Brain microvascular endothelial cell (primary cell): ENCODE results near the gene ZBTB20.

Source experiments
- DNase-seq: peaks from one replicate; pipeline ENCODE4 v3.0.0-alpha.2; 2020
- H3K27ac ChIP-seq: fragments of 250-450 bp; sonication (Bioruptor Pico); 2 replicates; pipeline ENCODE4 v1.5.1; 2020; ENCODE audit warnings: mild to moderate bottlenecking, moderate library complexity
- H3K27me3 ChIP-seq: fragments of 250-450 bp; sonication (Bioruptor Pico); replicated peaks from 2 replicates; pipeline ENCODE4 v1.5.1; 2020; ENCODE audit warnings: mild to moderate bottlenecking
- H3K36me3 ChIP-seq: fragments of 250-450 bp; sonication (Bioruptor Pico); replicated peaks from 2 replicates; pipeline ENCODE4 v1.5.1; 2020; ENCODE audit warnings: mild to moderate bottlenecking
- H3K4me3 ChIP-seq: 2 replicates; pipeline ENCODE4 v1.5.1; 2011; ENCODE audit warnings: low read depth, mild to moderate bottlenecking, control low read depth, low read length, moderate library complexity
- CTCF ChIP-seq: IDR thresholded peaks from 2 replicates; pipeline ENCODE4 v1.5.1; 2011; ENCODE audit warnings: low read depth, mild to moderate bottlenecking, moderate library complexity, low read length, control low read depth, inconsistent platforms; ENCODE audit errors: missing control alignments
- in situ Hi-C: cut with HindIII; loops from 2 replicates; pipeline ENCODE4 v1.10.0; 2017; ENCODE audit warnings: low sequenced_read_pairs, low pct_ligation_motif_present

Gene ZBTB20

DNA sequence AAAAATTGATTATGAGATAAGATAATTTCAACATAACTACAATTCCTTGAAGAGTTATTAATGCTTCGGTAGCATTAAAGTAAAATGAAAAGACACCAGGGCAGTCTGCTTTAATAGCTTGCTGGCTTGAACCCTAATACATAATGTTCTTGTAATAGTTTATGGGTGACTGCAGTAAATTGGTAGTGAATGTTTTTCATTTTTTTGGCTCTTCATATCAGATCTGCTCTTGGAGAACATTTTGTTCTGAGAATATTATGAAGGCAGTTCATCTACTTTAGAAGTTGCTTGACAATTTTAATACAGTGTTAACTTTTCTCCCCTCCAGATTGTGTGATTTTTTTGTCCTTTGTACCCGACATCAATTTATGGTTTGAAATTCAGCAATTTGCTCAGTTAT, 128.4 kb downstream of the ZBTB20 start:
- in situ Hi-C loops, result no loop called here
- no peak overlapping the region for H3K27ac ChIP-seq
- no peak overlapping the region for H3K4me3 ChIP-seq
- no peak for TF ChIP-seq CTCF
- no peaks in the 10 kb centered on the region for H3K36me3 ChIP-seq
- DNase-seq, result no peak
- H3K27me3 ChIP-seq, result no peaks in the 10 kb centered on the region

DNA sequence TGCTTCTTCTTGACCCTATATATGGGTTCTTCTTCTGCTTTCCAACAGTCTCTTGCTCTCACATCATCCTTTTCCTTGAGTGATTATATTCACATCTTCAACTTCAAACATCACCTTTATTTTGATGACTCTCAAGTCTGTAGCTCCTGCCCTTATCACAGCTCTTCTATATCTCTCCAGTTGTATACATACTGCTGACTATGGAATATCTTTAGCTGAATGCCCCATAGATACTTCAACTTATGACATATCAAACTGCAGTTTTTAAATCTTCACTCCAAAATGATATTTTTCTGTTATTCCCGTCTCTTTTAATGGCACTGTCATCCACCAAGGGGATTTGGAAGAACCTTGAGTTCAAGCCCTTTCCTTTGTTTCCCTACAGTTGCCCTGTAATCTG, 139.1 kb downstream of the ZBTB20 start:
- Histone ChIP-seq H3K27ac (no peak overlapping the region), H3K4me3 (no peak overlapping the region), H3K36me3 (no peaks in the 10 kb centered on the region), H3K27me3 (no peaks in the 10 kb centered on the region)
- TF ChIP-seq CTCF, result no peak
- in situ Hi-C loops, result no loop called here
- no peak for DNase-seq

DNA sequence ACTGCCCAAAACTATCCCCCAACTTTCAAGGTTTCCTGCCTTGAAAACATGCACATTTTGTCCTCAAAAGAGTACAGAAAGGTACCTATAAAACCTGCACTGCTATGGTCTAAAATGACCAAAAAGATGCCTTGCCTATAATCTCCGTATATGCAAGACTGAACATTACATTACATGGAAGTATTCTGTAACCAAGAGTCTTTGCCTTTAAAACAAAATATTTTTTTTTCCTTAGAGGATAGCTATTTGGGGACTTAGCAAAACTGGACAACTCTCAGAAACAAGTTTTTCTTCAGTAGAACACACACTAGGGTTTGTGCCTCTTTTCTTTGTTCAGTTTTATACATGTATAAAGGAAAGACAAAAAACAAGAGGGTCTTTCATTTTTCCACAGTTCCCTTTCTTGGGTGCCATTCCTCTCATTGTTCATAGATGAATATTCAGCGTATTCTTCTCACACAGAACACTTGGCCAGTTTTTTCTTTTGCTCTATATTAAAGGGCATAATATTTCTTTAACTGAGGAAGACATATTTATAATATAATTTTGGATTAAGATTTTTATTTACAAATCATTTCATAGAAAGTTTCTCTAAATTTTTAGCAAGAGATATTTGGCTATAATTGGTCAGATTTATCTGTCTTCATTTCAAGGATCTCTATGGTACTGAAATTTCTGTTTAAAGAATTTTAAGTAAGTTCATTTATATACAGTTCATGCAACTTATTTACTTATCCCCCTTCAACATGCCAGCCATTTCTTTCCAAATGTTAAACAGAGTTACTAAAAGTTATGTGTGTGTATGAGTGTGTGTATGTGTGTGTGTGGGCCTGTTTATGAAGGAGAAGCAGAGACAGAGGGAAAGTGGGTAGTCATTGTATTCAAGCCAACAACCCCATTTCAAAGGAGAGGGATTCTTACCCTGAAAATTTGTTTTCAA, 142.6 kb downstream of the ZBTB20 start:
- H3K4me3 ChIP-seq, result no peak overlapping the region
- H3K27me3 ChIP-seq, result no peaks in the 10 kb centered on the region
- in situ Hi-C loops, result no loop called here
- no peak overlapping the region for H3K27ac ChIP-seq
- DNase-seq, result no peak
- TF ChIP-seq CTCF, result no peak
- no peaks in the 10 kb centered on the region for H3K36me3 ChIP-seq

- no peak overlapping the region for H3K27ac ChIP-seq
- no peak for TF ChIP-seq CTCF
- H3K36me3 ChIP-seq, result no peaks in the 10 kb centered on the region
- in situ Hi-C loops, result no loop called here
- H3K27me3 ChIP-seq, result no peaks in the 10 kb centered on the region
- no peak for DNase-seq
- H3K4me3 ChIP-seq, result no peak overlapping the region
These were observed 148.0 kb downstream of the ZBTB20 start for GRCh38 chr3:114998971-114999579.

DNA sequence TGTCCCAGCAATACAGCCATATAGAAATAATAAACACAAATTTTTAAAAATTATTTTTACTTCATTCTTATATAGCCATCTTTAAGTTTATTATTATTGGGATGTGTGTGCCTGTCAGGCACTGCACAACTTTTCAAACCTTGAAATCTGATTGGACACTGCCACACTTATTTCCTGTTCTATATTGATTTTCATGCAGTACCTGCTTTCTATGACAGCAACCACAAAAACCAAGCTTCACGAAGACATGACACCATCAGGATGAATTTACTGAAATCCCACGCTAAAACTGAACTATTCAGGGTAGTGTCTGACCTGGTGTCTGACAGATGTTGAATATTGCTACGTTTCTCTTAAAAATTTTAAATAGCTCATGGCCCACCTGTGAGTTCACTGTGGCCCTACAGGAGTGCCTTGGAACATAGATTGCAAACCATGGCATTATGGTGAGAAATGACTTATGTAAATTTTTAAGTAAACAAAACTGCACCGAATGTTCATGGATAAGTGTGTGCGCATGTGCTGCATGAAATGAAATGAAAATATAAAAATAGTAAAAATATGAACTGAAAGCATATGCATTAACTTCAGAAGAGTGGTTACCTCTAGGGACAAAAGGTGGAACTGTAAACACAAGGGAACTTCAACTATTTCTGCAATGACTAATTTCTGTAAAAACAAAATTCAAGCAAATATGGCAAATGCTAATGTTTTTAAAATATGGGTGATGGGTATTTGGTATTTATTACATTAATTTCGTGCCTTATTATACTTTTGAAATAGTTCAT, 152.3 kb downstream of the ZBTB20 start:
- H3K27ac ChIP-seq, result no peak overlapping the region

More for the DNA sequence above, 152.3 kb downstream of the ZBTB20 start:
- in situ Hi-C loops, result no loop called here
- Histone ChIP-seq H3K4me3 (no peak overlapping the region), H3K27me3 (no peaks in the 10 kb centered on the region), H3K36me3 (no peaks in the 10 kb centered on the region)
- no peak for TF ChIP-seq CTCF
- no peak for DNase-seq
